ENCODE data around the gene TJP1.
A peak's percentile ranks its signal among the peaks of the same experiment; 100 is the strongest.
"Not testable (repeated sequence)": the region's sequence is repeated elsewhere in the genome, so short reads cannot be mapped to it uniquely, and the experiment has no call there.

Gene TJP1

DNA sequence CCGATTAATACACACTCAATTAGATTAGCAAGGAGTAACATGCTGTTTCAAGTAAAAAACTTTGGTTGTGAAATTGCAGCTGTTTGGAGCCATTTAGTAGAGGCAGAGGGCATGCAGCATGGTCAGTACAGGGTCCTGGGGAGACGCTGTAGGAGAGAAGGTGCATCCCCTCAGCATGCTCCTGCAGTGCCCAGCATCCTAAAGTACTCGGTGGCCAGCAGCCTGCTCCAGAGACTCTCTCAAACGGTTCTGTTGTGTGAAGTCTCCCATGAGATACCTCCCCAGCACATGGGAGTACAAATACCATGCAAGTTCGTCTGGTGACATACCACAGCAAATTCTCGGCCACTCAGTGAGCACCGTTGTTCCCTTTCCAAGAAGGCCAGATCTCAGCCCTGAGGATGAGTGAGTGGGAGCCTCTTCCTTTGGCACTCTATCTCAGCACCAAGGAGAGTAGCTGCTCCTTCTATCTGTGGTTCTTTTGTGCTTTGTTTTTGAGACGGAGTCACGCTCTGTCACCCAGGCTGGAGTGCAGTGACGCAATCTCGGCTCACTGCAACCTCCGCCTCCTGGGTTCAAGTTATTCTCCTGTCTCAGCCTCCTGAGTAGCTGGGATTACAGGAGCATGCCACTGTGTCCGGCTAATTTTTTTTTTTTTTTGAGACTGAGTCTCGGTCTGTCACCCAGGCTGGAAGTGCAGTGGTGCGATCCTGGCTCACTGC is 72.7 kb downstream of the TJP1 start:
- no peak for DNase-seq

DNA sequence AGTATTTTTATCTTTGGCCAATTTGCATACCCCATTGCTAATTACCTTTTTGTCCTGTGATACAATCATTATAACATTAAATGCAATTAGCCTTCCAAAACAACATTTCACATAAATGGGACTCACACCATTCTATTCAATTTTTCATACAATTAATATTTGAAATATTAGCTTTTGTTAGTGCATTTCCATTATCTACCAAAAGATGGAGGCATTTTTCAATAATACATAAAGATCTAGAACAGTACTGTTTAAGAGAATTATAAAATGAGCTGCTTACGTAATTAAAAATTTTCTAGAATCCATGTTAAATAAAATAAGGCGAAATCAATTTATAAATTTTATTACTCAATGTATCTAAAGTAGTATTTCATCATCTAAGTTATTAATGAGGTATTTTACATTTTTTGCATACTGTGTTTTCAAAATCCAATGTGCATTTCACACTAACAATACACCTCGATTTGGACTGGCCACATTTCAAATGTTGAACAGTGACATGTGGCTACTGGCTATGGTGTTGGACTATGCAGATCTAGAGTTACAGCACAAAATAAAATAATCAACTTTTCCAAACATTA is 74.3 kb downstream of the TJP1 start:
- peak; percentile 2 for DNase-seq

GRCh38 chr15:29743475-29743874 is 78.8 kb downstream of the TJP1 start:
- no peak for DNase-seq

- DNase-seq: no peak
Observed at GRCh38 chr15:29740692-29741311, 81.5 kb downstream of the TJP1 start.

GRCh38 chr15:29736744-29737020 is 85.6 kb downstream of the TJP1 start:
- no peak for DNase-seq

- DNase-seq: no peak
Observed at GRCh38 chr15:29736012-29736743, 86.1 kb downstream of the TJP1 start.

GRCh38 chr15:29734917-29735572 is 87.2 kb downstream of the TJP1 start:
- no peak for DNase-seq

- no peak for DNase-seq
Observed at GRCh38 chr15:29731865-29732264, 90.4 kb downstream of the TJP1 start.

DNA sequence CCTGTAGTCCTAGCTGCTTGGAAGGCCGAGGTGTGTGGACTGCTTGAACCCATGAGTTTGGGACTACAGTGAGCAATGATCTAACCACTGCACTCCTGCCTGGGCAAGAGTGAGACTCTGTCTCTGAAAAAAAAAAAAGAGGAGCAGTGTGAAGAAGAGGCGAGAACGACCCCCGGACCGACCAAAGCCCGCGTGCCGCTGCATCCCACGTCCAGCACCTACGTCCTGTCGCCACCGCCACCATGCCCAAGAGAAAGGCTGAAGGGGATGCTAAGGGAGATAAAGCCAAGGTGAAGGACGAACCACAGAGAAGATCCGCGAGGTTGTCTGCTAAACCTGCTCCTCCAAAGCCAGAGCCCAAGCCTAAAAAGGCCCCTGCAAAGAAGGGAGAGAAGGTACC is 91.8 kb downstream of the TJP1 start:
- DNase-seq: not testable (repeated sequence)

- DNase-seq: no peak
Observed at GRCh38 chr15:29728418-29728817, 93.8 kb downstream of the TJP1 start.

- no peak for DNase-seq
Observed at GRCh38 chr15:29727871-29728270, 94.4 kb downstream of the TJP1 start.

DNA sequence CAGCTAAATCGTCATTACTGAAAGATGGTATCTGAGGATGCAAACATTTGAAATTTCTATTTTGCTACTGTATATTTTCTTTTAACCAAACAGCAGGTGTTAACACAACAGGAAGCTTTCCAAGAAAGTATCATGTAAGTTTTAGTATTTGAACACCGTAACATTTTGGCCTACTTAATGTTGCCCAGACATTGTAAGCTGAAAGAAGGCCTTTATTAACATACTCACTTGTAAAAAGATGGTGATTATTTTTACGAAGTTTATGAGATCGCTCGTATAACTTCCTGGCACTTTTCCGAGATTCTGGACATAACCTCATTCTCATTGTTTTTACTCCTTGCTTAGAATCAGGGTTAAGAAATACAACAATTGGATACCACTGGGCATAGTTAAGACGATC is 95.7 kb downstream of the TJP1 start:
- no peak for DNase-seq

- DNase-seq: no peak
Observed at GRCh38 chr15:29724026-29724425, 98.2 kb downstream of the TJP1 start.

DNA sequence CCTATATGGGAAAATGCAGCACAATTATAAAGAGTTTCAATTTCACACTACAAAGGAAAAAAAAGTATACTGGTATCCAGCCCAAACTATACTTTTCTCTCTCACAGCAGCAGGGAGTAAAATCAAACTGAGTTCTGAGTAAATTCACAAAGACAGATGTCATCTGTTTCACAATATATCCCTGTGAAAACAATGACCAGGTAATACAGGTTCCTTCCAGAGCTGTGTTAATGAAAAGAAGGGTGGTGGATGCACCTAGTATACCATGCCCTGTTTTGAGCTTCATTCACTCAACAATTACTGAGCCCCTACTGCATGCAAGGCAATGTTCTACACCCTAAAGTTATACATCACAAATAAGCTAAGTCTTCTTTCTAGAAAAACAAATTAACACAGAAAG is 108.5 kb downstream of the TJP1 start:
- DNase-seq: no peak

DNA sequence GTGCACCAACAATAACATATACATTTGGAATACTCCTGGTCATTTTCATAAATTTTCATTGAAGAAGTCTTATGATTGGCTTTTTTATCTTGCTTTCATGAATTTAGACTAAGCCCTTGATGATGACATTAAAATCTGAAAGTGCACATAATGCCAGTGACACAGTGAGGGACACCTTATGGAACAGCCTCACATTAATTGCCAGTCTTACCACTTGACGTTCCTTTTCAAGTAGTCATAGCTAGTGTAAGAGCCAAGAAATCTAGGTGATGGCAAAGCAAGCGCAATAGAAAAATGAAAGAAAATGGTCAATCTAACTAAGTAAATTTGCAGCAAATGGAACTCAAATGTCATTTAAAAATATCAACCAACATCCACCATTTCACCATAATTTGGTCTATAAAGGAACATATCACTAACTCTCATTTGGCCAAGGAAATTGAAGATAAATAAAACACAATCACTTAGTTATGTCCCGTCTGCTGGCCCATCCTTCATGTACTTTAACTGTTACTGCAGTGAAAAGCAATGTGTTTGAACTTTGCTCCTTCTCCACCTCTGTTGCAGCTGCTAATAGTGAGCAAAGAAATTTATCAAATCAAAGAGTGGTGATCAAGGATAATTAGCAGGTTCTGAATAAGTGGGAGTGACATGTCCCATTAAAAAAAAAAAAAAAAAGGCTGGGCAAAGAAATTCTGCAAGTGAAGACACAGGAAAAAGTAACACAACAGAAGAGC is 110.0 kb downstream of the TJP1 start:
- DNase-seq: no peak

DNA sequence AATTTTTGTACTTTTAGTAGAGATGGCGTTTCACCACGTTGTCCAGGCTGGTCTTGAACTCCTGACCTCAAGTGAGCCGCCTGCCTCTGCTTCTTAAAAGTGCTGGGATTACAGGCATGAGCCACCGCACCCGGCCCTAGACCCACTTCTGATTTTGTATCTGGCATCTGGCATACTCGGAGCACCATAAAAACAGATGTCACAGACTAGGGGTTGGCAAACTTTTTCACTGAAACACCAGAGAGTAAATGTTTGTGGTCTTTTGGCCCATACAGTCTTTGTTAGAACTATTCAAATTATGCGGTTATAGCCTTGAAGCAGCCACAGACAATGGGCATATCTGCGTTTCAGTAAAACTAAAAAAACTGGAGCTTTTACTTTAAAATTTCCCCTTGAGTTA is 110.7 kb downstream of the TJP1 start:
- no peak for DNase-seq

DNA sequence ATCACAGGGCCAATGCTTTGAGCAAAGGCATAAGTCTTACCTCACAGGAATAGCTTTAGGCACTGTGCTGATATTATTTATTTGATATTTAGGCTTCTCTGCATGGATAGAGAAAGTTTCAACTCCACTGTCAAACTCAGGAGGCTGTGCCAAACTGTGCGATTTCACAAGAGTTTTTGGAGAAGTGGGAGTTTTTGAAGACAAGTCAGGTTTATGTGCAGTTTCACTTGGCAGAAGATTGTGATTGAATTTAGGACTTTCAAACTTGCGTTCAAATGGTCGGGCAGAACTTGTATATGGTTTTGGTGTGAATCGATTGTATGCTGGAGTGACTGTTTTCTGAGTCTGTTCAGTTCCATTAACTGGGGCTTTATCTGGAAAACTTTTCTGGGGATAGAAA is 113.7 kb downstream of the TJP1 start:
- no peak for DNase-seq

- no peak for DNase-seq
Observed at GRCh38 chr15:29704950-29705597, 117.2 kb downstream of the TJP1 start.

- no peak for DNase-seq
Observed at GRCh38 chr15:29701151-29701550, 121.1 kb downstream of the TJP1 start.

DNA sequence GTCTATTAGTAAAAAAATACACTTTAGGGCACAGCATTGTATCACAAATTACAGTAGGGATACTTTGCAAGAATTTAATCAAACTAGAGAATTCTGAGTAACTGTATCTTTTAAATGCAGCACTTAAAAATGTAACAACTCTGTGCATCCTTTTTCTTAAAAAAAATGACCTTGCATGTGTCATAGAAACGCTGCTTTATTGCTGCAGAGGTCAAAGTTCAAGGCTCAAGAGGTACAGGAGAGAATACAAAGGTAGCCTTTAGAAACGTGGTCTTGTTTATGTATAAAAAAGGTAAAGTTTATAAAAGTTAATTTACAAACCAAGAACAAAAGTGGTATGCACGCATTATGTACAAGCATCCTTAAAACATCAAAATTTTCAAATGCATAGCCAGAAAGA is 122.0 kb downstream of the TJP1 start:
- no peak for DNase-seq

DNA sequence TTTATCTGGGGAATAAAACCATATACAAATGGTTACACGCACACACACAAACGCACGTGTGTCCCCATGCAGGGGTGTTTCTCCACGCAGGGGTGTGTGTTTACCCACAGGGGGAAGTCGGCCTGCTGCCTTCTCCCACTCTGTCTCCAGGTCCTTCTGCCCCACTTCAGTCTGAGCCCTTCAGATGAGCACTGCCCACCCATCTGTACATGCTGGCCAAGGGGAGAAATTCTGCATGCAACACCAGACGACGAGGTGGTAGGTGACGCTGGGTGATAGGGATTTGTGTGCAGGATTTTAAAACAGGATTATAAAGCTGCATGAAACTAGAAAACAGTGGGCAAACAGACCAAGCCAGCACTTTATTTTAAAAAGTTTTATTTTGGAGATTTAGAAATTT is 122.5 kb downstream of the TJP1 start:
- no peak for DNase-seq

DNA sequence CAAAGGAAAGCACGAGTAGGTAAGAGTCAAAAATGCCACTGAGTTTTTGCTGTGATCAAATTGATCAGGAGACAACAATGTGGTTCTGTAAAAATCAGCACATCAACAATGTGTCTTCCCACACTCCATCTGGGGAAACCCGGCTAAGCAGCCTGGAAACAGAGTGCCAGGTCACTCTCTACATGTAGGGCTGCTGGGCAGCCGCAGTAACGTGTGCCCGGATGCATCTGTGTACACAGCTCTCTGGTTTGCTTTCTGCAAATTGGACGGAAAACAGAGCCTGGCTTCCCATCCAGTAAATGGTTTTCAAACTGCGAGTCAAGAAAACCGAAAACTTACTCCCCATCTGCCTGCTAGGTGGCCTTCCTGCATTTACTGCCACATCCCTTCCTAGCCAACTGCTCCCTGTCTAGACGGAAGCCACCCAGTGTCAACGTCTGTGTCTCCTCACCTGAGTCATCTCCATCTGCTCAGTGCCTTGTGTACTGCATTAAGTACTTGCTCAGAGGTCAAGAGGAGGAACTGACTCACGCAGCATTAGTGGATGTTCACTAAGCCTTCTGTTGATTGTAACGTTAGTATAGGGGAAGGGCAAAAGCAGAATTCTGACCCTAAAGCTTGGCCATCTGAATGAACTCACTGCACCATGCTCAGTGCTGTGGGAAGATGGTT is 124.1 kb downstream of the TJP1 start:
- no peak for DNase-seq

All from suppressor macrophage treated with lipopolysaccharide for 4 hours (primary cell).